ENCODE data around the gene C12orf57. TPM values are rescaled to one million over a fixed set of nuclear protein-coding genes. Genes with fewer than 3 reads are reported as not detected.

C12orf57 gene
- total RNA-seq, 1 donor from 2014 or later, result 197 TPM

GRCh38 chr12:6955108-6956020 is 11.5 kb downstream of the C12orf57 start:
- no peak for TF ChIP-seq CTCF (IDR thresholded peaks at IDR 0.05)
- peak overlapping the region; percentile 55 for H3K27ac ChIP-seq
- intact Hi-C loops (cut with DNase I), result no loop called here
- H3K4me3 ChIP-seq, result no peak overlapping the region
- H3K4me1 ChIP-seq, result peaks cover 48% of the 10 kb centered on the region
- ATAC-seq, result no peak
- H3K27me3 ChIP-seq, result no peaks in the 10 kb centered on the region
- H3K36me3 ChIP-seq, result no peaks in the 10 kb centered on the region
- H3K9me3 ChIP-seq, result no peaks in the 10 kb centered on the region
- DNase-seq, result peak; percentile 58

- Histone ChIP-seq H3K4me3 (no peak overlapping the region), H3K36me3 (no peaks in the 10 kb centered on the region), H3K9me3 (no peaks in the 10 kb centered on the region), H3K27me3 (no peaks in the 10 kb centered on the region), H3K4me1 (peaks cover 51% of the 10 kb centered on the region), H3K27ac (no peak overlapping the region)
- intact Hi-C loops (cut with DNase I), result no loop called here
- peak; percentile 72 for DNase-seq
- TF ChIP-seq CTCF (IDR thresholded peaks at IDR 0.05), result no peak
- ATAC-seq, result no peak
These were observed 12.4 kb downstream of the C12orf57 start for GRCh38 chr12:6956021-6956727.

GRCh38 chr12:6957151-6957701 is 13.4 kb downstream of the C12orf57 start:
- intact Hi-C loops (cut with DNase I), result no loop called here
- DNase-seq, result no peak
- TF ChIP-seq CTCF (IDR thresholded peaks at IDR 0.05), result no peak

GRCh38 chr12:6957741-6958608 is 14.2 kb downstream of the C12orf57 start:
- Histone ChIP-seq H3K4me1 (peaks cover 66% of the 10 kb centered on the region), H3K9me3 (no peaks in the 10 kb centered on the region), H3K4me3 (no peak overlapping the region), H3K27ac (peak overlapping the region; percentile 71), H3K27me3 (no peaks in the 10 kb centered on the region), H3K36me3 (no peaks in the 10 kb centered on the region)
- ATAC-seq, result no peak
- no peak for TF ChIP-seq CTCF (IDR thresholded peaks at IDR 0.05)
- intact Hi-C loops (cut with DNase I), result no loop called here
- DNase-seq, result no peak

More at GRCh38 chr12:6957151-6957701, 13.4 kb downstream of the C12orf57 start:
- H3K36me3 ChIP-seq, result no peaks in the 10 kb centered on the region
- no peak overlapping the region for H3K4me3 ChIP-seq
- H3K27me3 ChIP-seq, result no peaks in the 10 kb centered on the region
- no peak for ATAC-seq
- H3K4me1 ChIP-seq, result peaks cover 61% of the 10 kb centered on the region
- peak overlapping the region; percentile 17 for H3K27ac ChIP-seq
- no peaks in the 10 kb centered on the region for H3K9me3 ChIP-seq

- no peaks in the 10 kb centered on the region for H3K36me3 ChIP-seq
- peak overlapping the region; percentile 8 for H3K4me3 ChIP-seq
- H3K27me3 ChIP-seq, result no peaks in the 10 kb centered on the region
- no peaks in the 10 kb centered on the region for H3K9me3 ChIP-seq
- H3K27ac ChIP-seq, result peak overlapping the region; percentile 71
- intact Hi-C loops (cut with DNase I), result no loop called here
- DNase-seq (no peak), ATAC-seq (no peak)
- H3K4me1 ChIP-seq, result peaks cover 66% of the 10 kb centered on the region
- no peak for TF ChIP-seq CTCF (IDR thresholded peaks at IDR 0.05)
These were observed 14.8 kb downstream of the C12orf57 start for GRCh38 chr12:6958609-6959057.

Data from upper lobe of right lung (tissue), 1 donor.